H1 (cell line): ENCODE data around the gene DGKZ. TPM values are rescaled to one million over a fixed set of nuclear protein-coding genes. Genes with fewer than 3 reads are reported as not detected.

Experiments
- CTCF ChIA-PET: fragments of 300-600 bp; sonication (Branson Sonifier 250); formaldehyde crosslinking; loops from one replicate; lab custom pipeline; 2021; ENCODE audit not compliant: partially characterized antibody; lab: Charles Lee
- POLR2A ChIA-PET: fragments of 300-600 bp; sonication (Branson Sonifier 250); formaldehyde crosslinking; loops from one replicate; lab custom pipeline; 2021; ENCODE audit warnings: inconsistent platforms; ENCODE audit not compliant: partially characterized antibody; lab: Charles Lee
- DNase-seq, 2 experiments: peaks; one replicate each; pipeline versions ENCODE4 v3.0.0 to v3.0.0-alpha.2; 2010 to 2022; ENCODE audit warnings: low spot score in 2 of 2, low read depth in 1 of 2, mixed read lengths in 1 of 2
- FAIRE-seq: peaks from 2 replicates; lab custom pipeline; 2011; peaks lifted over from hg19 to GRCh38; lab: Jason Lieb, UNC
- H2AFZ ChIP-seq: 2 replicates; pipeline ENCODE4 v1.8.1; 2012; ENCODE audit warnings: low read length, inconsistent platforms
- H2AK5ac ChIP-seq: 2 replicates; pipeline ENCODE4 v1.6.1; 2013; ENCODE audit warnings: low read depth, low read length
- H2BK120ac ChIP-seq: replicated peaks from 2 replicates; pipeline ENCODE3; 2013; ENCODE audit warnings: low read depth, low read length, inconsistent platforms
- H2BK12ac ChIP-seq: 2 replicates; pipeline ENCODE4 v1.6.1; 2013; ENCODE audit warnings: low read depth, low read length
- H2BK15ac ChIP-seq: 2 replicates; pipeline ENCODE4 v1.6.1; 2013; ENCODE audit warnings: low read length
- H2BK20ac ChIP-seq: 2 replicates; pipeline ENCODE4 v1.6.1; 2013; ENCODE audit warnings: low read length
- H2BK5ac ChIP-seq: 2 replicates; pipeline ENCODE4 v1.6.1; 2013; ENCODE audit warnings: low read depth, low read length
- H3K14ac ChIP-seq: 2 replicates; pipeline ENCODE4 v1.6.1; 2013; ENCODE audit warnings: inconsistent platforms; ENCODE audit not compliant: insufficient read length
- H3K18ac ChIP-seq: 2 replicates; pipeline ENCODE4 v1.6.1; 2013; ENCODE audit warnings: low read length; ENCODE audit errors: extremely low read depth
- H3K23ac ChIP-seq: 2 replicates; pipeline ENCODE4 v1.6.1; 2013; ENCODE audit warnings: inconsistent platforms; ENCODE audit not compliant: insufficient read length
- H3K23me2 ChIP-seq: 2 replicates; pipeline ENCODE4 v1.6.1; 2013; ENCODE audit warnings: low read depth, low read length
- H3K27ac ChIP-seq: 2 replicates; pipeline ENCODE4 v1.6.1; 2011; ENCODE audit warnings: low read depth, low read length, inconsistent platforms
- H3K27me3 ChIP-seq, 4 experiments: replicated peaks in 1 of 4; 1 replicate in 1 of 4; 2 replicates in 3 of 4; pipeline versions ENCODE4 v1.6.1 to v1.8.1; 2011 to 2013; ENCODE audit warnings: low read length in 3 of 4, mild to moderate bottlenecking in 3 of 4, inconsistent platforms in 2 of 4, mixed read lengths in 2 of 4, moderate library complexity in 1 of 4; ENCODE audit not compliant: control insufficient read depth in 3 of 4, insufficient read depth in 3 of 4; ENCODE audit errors: extremely low read depth in 1 of 4
- H3K36me3 ChIP-seq, 4 experiments: 2 replicates each; pipeline versions ENCODE4 v1.6.1 to v1.8.1; 2011 to 2013; ENCODE audit warnings: mild to moderate bottlenecking in 4 of 4, low read length in 3 of 4, moderate library complexity in 2 of 4, control low read depth in 1 of 4, inconsistent platforms in 1 of 4; ENCODE audit not compliant: insufficient read depth in 4 of 4, control insufficient read depth in 2 of 4
- H3K4ac ChIP-seq: replicated peaks from 2 replicates; pipeline ENCODE3; 2013; ENCODE audit warnings: low read length, low read depth, mixed read lengths, inconsistent platforms; ENCODE audit not compliant: insufficient read length
- H3K4me1 ChIP-seq, 4 experiments: replicated peaks in 1 of 4; 1 replicate in 1 of 4; 2 replicates in 3 of 4; pipeline versions ENCODE4 v1.6.1 to v1.8.1; 2011 to 2013; ENCODE audit warnings: low read length in 3 of 4, inconsistent platforms in 2 of 4, mixed read lengths in 1 of 4; ENCODE audit not compliant: insufficient read depth in 4 of 4, control insufficient read depth in 3 of 4
- H3K4me2 ChIP-seq, 2 experiments: 2 replicates each; pipeline versions ENCODE4 v1.6.1 to v1.8.1; 2011 to 2013; ENCODE audit warnings: low read depth in 2 of 2, low read length in 2 of 2, control low read depth in 1 of 2, inconsistent platforms in 1 of 2, mild to moderate bottlenecking in 1 of 2; ENCODE audit not compliant: insufficient read depth in 1 of 2
- H3K4me3 ChIP-seq, 4 experiments: fragments of 200-600, 300-600 bp in 1 of 4; sonication (generic), shearing (Covaris generic), sonication (Bioruptor Twin) in 1 of 4; 2 replicates each; pipeline versions ENCODE4 v1.5.1 to v1.8.1; 2011 to 2016; ENCODE audit warnings: low read length in 4 of 4, low read depth in 3 of 4, control low read depth in 2 of 4, inconsistent platforms in 2 of 4, mild to moderate bottlenecking in 2 of 4, mixed read lengths in 1 of 4, moderate library complexity in 1 of 4; ENCODE audit not compliant: insufficient read depth in 2 of 4; ENCODE audit errors: extremely low read depth in 1 of 4
- H3K56ac ChIP-seq: replicated peaks from 2 replicates; pipeline ENCODE3; 2013; ENCODE audit warnings: low read depth, mild to moderate bottlenecking, mixed read lengths, low read length, inconsistent platforms; ENCODE audit not compliant: insufficient read length
- H3K79me1 ChIP-seq: 2 replicates; pipeline ENCODE4 v1.6.1; 2013; ENCODE audit warnings: low read depth, low read length, control low read depth
- H3K79me2 ChIP-seq, 2 experiments: 2 replicates each; pipeline versions ENCODE4 v1.6.1 to v1.8.1; 2012 to 2013; ENCODE audit warnings: low read length in 2 of 2, mild to moderate bottlenecking in 2 of 2, inconsistent platforms in 1 of 2; ENCODE audit not compliant: insufficient read depth in 2 of 2, control insufficient read depth in 1 of 2
- H3K9ac ChIP-seq, 4 experiments: replicated peaks in 1 of 4; 1 replicate in 1 of 4; 2 replicates in 3 of 4; pipeline versions ENCODE4 v1.6.1 to v1.8.1; 2011 to 2013; ENCODE audit warnings: low read depth in 3 of 4, low read length in 3 of 4, control low read depth in 2 of 4, mild to moderate bottlenecking in 2 of 4, moderate library complexity in 2 of 4, inconsistent platforms in 1 of 4; ENCODE audit errors: extremely low read depth in 1 of 4
- H3K9me3 ChIP-seq, 2 experiments: 2 replicates each; pipeline versions ENCODE4 v1.6.1 to v1.8.1; 2012 to 2013; ENCODE audit warnings: mild to moderate bottlenecking in 2 of 2, moderate library complexity in 2 of 2, control low read depth in 1 of 2, inconsistent platforms in 1 of 2, low read depth in 1 of 2, low read length in 1 of 2, mixed read lengths in 1 of 2; ENCODE audit not compliant: insufficient read depth in 2 of 2
- H4K20me1 ChIP-seq, 2 experiments: replicated peaks in 1 of 2; 2 replicates each; pipeline versions ENCODE3 to v1.8.1; 2011 to 2013; ENCODE audit warnings: inconsistent platforms in 2 of 2, low read length in 2 of 2, mild to moderate bottlenecking in 1 of 2; ENCODE audit not compliant: insufficient read depth in 2 of 2, control insufficient read depth in 1 of 2
- H4K5ac ChIP-seq: 2 replicates; pipeline ENCODE4 v1.6.1; 2013; ENCODE audit warnings: low read length, low read depth, mixed read lengths, inconsistent platforms; ENCODE audit not compliant: insufficient read length
- H4K8ac ChIP-seq: 2 replicates; pipeline ENCODE4 v1.8.0; 2013; ENCODE audit warnings: mild to moderate bottlenecking, moderate library complexity, low read length, inconsistent platforms; ENCODE audit not compliant: insufficient read depth; ENCODE audit errors: extremely low read depth
- H4K91ac ChIP-seq: replicated peaks from 2 replicates; pipeline ENCODE3; 2013; ENCODE audit warnings: low read length, mixed read lengths, inconsistent platforms; ENCODE audit not compliant: insufficient read length
- BACH1 ChIP-seq: IDR thresholded peaks from 2 replicates; pipeline ENCODE4 v1.6.1; 2012; ENCODE audit warnings: low read length, improper control_type of control experiment
- CREB1 ChIP-seq: IDR thresholded peaks from 2 replicates; pipeline ENCODE4 v1.6.1; 2012; ENCODE audit warnings: inconsistent platforms
- GABPA ChIP-seq: IDR thresholded peaks from 2 replicates; pipeline ENCODE4 v1.6.1; 2011; ENCODE audit warnings: mild to moderate bottlenecking, low read length, moderate library complexity, borderline replicate concordance; ENCODE audit not compliant: insufficient read depth
- MAFK ChIP-seq: IDR thresholded peaks from 2 replicates; pipeline ENCODE4 v1.6.1; 2012; ENCODE audit warnings: low read depth, mild to moderate bottlenecking, improper control_type of control experiment, low read length
- NANOG ChIP-seq: IDR thresholded peaks from 2 replicates; pipeline ENCODE4 v1.6.1; 2011; ENCODE audit warnings: low read length, low read depth, mild to moderate bottlenecking, inconsistent platforms; ENCODE audit not compliant: insufficient read depth, poor library complexity, severe bottlenecking
- SIN3A ChIP-seq, 2 experiments: IDR thresholded peaks in 1 of 2; conservative IDR thresholded peaks in 1 of 2; 2 replicates each; pipeline ENCODE4 v1.6.1; 2011 to 2012; ENCODE audit warnings: low read length in 2 of 2, improper control_type of control experiment in 1 of 2, low read depth in 1 of 2, mild to moderate bottlenecking in 1 of 2
- SP2 ChIP-seq: IDR thresholded peaks from 2 replicates; pipeline ENCODE4 v1.6.1; 2012; ENCODE audit warnings: mild to moderate bottlenecking, low read length, inconsistent platforms
- TEAD4 ChIP-seq: IDR thresholded peaks from 2 replicates; pipeline ENCODE4 v1.6.1; 2012; ENCODE audit warnings: low read depth, low read length, inconsistent platforms, mixed read lengths
- WGBS, 2 experiments: shearing (Covaris generic) in 1 of 2; methylation state at CpG; one replicate each; pipeline versions ENCODE4 v1.1.6 to v1.1.7; 2013 to 2015; ENCODE audit warnings: low lambda C conversion rate in 2 of 2, mixed read lengths in 2 of 2, inconsistent platforms in 1 of 2, low coverage in 1 of 2, missing lambda C conversion rate in 1 of 2; ENCODE audit not compliant: insufficient replicate concordance in 2 of 2, insufficient coverage in 1 of 2, insufficient read length in 1 of 2; ENCODE audit errors: extremely low coverage in 1 of 2, missing lambda C conversion rate in 1 of 2; 5-methylcytosine and 5-hydroxymethylcytosine counted together
- polyA plus RNA-seq, 7 experiments: library from polyadenylated mRNA; depleted of rRNA in 3 of 7; stranded (reverse) in 5 of 7; unstranded in 2 of 7; fragments of >200 nt in 5 of 7; fragments of 200-250 nt in 2 of 7; gene quantifications; 1 replicate in 5 of 7; 2 replicates in 1 of 7; 4 replicates in 1 of 7; pipeline versions ENCODE4 v1.2.1 to v1.2.3, GENCODE V29; 2011 to 2013; ENCODE audit warnings: missing spikeins in 2 of 7, mixed read lengths in 2 of 7
- total RNA-seq: library from RNA; stranded (reverse); fragmentation: NEBNext Ultra II Directional; extraction: Animal tissue kit (Norgen Biotek cat#: 25700); gene quantifications from 2 replicates; pipeline ENCODE4 v1.2.1, GENCODE V29; 2021
- TF ChIP-seq, protein P1 (sequence below): IDR thresholded peaks from 2 replicates; pipeline ENCODE4 v1.6.1; 2012; ENCODE audit warnings: inconsistent platforms

The DGKZ gene
- total and polyA plus RNA-seq, 2 of the 8 experiments (the other 6 are each of a cell fraction or from before 2014, with no cell fraction given) = 84.4 to 184 TPM

DNA sequence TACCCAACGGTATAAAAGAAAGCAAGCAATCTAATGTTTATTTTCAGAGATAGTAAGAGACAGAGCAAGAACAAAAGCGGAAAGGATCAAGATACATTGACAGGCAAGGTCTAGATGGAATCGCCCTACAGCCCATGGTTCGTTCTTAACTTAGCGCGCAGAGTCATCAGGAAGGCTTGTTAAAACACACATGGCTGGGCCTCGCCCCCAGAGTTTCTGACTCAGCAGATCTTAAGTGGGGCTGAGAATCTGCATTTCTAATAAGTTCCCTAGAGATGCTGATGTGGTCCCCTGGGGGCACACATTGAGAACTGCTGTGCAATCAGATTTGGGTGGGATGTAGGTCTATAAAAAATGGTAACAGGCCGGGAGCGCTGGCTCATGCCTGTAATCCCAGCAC, 80.1 kb downstream of the DGKZ start:
- no peak overlapping the region for H2BK120ac ChIP-seq
- H3K23ac ChIP-seq = no peak overlapping the region
- H2AK5ac ChIP-seq = no peak overlapping the region
- H3K27ac ChIP-seq = no peak overlapping the region; the same call in 1 of the 2 replicates
- no peak overlapping the region for H3K14ac ChIP-seq
- H3K9ac ChIP-seq = no peak overlapping the region
- no peak overlapping the region for H2AFZ ChIP-seq
- H3K23me2 ChIP-seq = no peaks in the 10 kb centered on the region
- H4K20me1 ChIP-seq = no peaks in the 10 kb centered on the region
- no peaks in the 10 kb centered on the region; the same call in 1 of the 2 replicates for H3K79me1 ChIP-seq
- WGBS, 2 experiments = 80% methylated on average over 9 of the region's 9 CpGs; no CpG with 5 or more reads in 1 of the 2 experiments
- H4K5ac ChIP-seq = no peak overlapping the region
- DNase-seq = peak in 1 of 2 experiments; percentile 46
- H3K27me3 ChIP-seq = no peaks in the 10 kb centered on the region
- no peak overlapping the region for H2BK20ac ChIP-seq
- ChIA-PET POLR2A (no interaction called here), CTCF (no interaction called here)
- peaks cover 0 to 3% (median 1%) of the 10 kb centered on the region in 4 experiments; a peak in 3 of 7 replicates for H3K4me1 ChIP-seq
- no peak overlapping the region for H2BK5ac ChIP-seq
- H3K36me3 ChIP-seq = peaks cover 0 to 5% (median 1%) of the 10 kb centered on the region in 4 experiments; a peak in 1 of 8 replicates
- no peak overlapping the region for H4K8ac ChIP-seq
- no peak for FAIRE-seq
- no peak overlapping the region for H2BK12ac ChIP-seq
- no peak overlapping the region for H3K4me2 ChIP-seq
- H3K9me3 ChIP-seq = no peaks in the 10 kb centered on the region
- TF ChIP-seq TEAD4 (no peak), CREB1 (no peak), NANOG (peak; percentile 26), BACH1 (peak; percentile 98), GABPA (no peak), SP2 (no peak), MAFK (peak; percentile 94), SIN3A (conservative IDR thresholded peaks at IDR 0.05 in 1 of 2, IDR thresholded peaks at IDR 0.05 in 1 of 2; ENCODE audit: low read depth in 1 of 2, low read length in 2 of 2) (0 out of 4 replicates have a peak, but pooled peaks of 1 of the 2 experiments have one; percentile 40)
- TF ChIP-seq, protein P1, sequence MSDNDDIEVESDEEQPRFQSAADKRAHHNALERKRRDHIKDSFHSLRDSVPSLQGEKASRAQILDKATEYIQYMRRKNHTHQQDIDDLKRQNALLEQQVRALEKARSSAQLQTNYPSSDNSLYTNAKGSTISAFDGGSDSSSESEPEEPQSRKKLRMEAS = 0 out of 2 replicates have a peak, but pooled peaks have one; percentile 21
- H3K4me3 ChIP-seq = no peak overlapping the region
- no peak overlapping the region for H3K18ac ChIP-seq
- no peaks in the 10 kb centered on the region for H3K79me2 ChIP-seq
- no peak overlapping the region for H4K91ac ChIP-seq
- no peak overlapping the region for H2BK15ac ChIP-seq
- no peak overlapping the region for H3K56ac ChIP-seq
- H3K4ac ChIP-seq = no peak overlapping the region
